HG03139 (cell line): ENCODE measurements around the gene DISC1.
"Not testable (repeated sequence)": the region's sequence is repeated elsewhere in the genome, so short reads cannot be mapped to it uniquely, and the experiment has no call there.

Experiments used
- ATAC-seq: cut with Tn5 transposase; IDR thresholded peaks from one replicate; pipeline ENCODE4 v1.9.1; 2021; ENCODE audit not compliant: unreplicated experiment

DISC1 gene

DNA sequence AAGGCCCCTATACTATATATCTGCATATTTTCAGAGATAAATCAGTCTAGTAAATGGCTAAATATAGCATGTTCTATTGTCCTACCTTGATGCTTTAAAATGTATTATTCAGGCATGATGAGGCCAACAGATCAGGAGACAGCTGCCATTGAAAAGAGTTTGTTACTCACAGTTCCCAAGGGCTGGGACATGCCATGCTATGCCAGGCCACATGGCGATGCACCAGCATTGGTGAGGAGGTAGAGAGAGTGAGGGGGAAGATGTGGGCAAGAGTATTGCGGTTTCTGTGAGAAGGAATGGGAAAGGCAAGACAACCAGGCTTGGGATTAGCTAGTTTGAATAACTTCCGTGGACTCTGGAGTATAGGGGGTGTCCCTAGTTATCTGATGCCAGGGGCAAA lies 316.5 kb downstream of the DISC1 start:
- no peak for ATAC-seq

DNA sequence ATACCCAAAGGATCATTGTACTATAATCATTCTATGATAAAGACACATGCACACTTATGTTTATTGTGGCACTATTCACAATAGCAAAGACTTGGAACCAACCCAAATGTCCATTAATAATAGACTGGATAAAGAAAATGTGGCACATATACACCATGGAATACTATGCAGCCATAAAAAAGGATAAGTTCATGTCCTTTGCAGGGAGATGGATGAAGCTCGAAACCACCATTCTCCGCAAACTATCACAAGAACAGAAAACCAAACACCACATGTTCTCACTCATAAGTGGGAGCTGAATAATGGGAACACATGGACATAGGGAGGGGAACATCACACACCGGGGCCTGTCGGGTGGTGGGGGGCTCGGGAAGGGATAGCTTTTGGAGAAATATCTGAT lies 321.5 kb downstream of the DISC1 start:
- not testable (repeated sequence) for ATAC-seq

DNA sequence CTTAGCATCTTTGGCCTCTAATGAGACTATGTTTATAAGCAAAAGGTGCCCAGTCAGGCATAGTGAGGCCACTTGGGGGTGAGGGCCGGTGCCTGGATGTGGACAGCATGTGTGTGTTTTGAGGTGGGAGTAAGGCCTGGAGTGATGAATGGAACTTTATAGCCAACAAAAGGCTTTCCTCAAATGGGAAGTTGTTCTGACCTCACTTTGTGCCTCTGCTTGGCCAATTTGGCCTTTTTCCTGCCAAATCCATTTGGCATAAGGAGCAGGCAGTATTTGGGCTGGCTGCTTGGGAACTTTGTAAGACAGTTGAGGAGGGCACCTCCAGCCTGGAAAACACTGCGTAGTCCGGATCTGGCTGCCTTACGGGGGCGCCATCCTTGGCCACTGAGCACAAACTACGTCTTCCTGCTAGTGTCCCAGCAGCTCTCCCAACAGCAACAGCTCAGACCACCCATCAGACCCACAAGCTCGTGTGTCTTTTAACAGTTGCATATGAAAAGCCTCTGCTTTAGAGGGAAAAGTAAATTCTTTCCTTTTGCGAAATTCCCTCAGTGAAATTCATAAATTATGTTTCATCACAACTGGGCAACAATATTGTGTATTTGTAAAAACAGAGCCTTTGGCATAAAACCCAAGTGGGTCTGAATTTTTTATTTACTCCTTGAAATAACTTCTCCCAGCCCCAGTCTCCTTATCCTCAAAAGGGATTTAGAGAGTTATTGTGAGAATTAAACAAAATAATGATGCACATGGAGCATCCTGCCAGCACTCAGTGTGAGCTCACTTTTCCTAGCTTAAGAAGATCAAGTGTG lies 322.9 kb downstream of the DISC1 start:
- no peak for ATAC-seq

DNA sequence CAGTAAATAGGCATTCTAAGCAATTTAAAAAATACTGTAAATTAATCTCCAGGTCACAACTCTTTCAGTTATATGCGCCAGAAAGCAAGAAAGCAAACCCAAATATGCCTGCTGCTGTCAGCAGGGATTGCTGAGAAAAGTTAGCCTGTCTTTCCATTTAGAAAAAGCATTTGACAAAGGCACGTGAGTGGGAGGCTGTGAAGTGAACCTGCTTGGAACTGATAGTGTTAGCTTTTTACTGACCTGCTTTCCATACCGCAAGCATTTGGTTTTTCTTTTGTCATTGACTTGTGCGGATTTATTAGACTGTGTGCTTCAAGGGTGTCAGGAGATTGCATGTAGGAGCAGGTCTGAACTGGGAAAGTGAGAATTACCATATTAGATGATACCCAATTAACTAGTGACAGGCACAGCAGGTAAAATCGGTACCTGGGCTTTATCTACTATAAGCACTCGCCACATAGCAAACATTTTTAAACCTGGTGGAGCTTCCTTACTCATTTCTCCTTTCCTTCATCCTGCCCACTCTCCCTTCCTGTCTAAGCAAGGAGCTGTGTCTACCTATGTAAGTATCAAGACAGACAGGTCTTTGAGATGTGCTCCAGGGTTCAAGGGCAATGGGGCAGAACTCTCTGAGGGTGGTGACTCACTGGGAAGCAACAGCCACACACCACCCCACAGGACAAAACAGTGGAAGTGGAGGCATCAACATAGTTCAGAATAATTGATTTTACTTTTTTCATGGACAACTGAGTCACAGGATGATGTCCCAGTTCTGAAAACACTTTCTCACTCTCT lies 323.9 kb downstream of the DISC1 start:
- ATAC-seq = no peak

DNA sequence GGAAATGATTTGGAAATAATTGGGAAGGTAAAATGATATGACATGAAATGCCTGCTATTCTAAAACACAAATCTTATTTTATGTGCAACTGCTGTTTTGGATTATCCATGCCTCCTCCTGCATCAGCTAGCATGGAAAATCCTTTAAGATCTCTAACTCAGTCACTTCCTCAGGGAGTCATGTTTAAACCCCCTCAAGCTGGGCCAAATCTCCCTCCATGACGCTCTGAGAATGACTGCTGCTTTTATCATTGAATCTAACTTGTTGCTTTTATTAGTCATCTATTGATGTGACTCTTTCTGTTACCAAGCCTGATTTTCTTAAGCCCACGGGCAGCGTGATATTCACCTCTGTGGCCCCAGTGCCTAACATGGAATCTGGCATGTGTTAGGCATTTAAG lies 324.8 kb downstream of the DISC1 start:
- no peak for ATAC-seq

DNA sequence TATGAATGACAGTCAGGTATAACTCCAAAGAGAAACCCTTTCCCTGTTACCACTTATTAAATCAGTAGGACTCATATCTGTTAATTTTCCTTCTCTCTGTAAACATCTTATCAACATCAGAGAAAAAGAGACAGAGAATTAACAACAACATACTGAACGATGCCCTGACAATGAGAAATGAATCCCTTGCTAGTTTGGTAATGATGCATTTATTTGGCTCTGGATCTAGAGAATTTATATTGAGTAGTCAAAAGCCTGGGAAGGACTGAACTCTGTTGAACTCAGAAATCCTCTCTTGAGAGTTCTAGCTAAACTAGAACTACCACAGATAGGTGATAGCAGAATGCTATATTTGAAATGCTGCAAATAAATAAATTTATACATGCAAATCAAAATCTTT lies 325.6 kb downstream of the DISC1 start:
- ATAC-seq = no peak

DNA sequence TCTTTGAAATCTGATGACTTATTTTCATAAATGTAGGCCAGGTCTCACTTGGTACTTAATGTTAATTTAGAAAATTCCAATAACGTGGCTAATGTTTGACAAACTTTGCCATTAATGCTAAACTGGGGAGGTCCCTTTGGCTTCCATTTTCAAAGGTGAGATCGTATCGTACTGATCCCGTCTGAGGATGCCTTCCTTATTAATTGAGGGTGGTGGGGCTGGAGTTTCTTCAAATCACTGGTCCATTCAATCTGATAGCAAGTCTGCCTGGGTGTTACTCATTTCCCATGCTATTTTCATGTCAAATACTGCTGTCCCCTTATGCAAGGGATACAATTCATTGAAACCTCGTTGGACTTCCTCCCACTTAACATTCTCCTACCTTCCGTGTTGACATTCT lies 327.1 kb downstream of the DISC1 start:
- ATAC-seq = no peak

DNA sequence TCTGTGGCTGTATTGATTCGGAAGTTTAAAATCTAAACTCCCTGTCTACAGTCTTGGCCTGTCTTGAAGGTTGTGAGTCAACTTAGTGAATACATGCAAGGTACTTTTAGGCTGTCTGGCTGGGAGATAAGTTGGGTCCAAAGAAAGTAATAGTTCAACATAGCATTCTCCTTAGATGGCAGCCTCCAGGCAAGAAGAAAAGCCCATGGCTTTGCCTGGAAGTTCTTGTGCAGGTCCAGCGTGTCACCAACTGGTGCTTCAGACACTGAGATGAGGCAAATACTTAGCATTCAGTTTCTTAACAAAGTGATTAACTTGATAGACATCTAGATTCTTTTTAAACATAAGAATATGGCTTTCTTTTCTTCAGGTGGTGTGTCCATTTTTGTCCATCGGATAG lies 328.2 kb downstream of the DISC1 start:
- no peak for ATAC-seq

DNA sequence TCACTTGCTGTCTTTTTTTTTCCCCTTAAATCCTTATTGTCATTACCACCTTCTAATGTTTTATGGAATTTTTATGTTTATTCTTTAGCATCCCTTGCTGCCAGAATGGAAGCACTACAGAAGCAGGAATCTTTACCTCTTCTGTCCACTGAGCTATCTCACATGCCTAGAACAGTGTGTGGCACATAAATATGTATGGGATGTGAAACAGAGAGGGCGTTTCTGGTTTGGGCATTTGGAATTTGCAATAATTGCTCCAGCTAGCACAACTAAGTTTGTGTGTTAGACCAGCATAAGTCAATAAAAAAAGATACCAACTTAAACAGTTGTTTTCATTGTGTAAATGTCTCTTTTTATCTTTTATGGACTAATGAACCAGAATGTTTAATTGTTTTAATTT lies 330.8 kb downstream of the DISC1 start:
- no peak for ATAC-seq

DNA sequence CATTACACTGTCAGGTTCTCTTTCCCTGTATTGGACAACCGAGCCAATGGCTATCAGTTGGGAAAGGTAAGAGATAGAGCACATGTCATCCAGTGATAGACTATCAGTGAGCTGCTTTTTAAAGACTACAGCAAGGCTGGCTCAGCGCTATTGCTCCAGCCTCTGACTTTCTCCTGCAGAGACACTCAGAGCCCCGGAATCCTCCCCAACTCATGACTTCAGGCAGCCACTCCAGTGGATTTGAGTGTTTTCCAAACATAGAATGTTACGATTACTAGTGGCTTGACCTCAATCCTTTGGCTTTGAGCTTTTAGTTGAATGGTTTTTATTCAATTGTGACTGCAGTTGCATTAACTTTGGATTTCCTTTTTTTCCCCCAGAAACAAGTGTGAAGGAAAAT lies 331.9 kb downstream of the DISC1 start:
- no peak for ATAC-seq

DNA sequence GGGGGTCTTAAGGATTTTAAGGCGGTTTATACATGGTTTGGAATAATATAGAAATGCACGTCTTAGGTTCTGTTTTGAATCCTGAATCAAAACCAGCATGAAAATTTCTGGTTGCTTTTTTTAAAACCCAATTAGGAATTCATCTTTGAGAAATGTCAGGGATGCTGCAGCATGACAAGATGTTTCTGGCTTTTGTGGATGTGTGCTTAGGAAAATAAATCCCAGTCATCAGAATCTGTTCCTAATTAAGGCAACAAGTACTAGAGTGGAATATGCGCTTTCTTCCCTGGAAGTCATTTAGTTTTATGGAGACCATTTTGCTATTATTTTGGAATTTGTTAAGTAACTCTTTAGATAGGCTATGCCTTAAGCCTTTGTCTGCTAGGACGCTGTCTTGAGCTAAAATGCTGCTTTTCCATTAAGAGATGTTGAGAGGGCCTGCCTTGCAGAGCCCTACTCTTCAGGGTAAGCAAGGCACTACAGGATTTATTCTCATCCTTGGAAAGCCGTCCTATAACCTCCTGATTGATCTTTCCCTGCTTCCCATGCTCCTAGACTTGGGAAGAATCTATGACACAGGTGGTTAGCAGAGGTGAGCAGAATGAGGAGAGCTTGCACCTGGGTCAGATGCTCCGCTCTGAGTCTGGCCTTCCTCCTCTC lies 332.8 kb downstream of the DISC1 start:
- no peak for ATAC-seq

DNA sequence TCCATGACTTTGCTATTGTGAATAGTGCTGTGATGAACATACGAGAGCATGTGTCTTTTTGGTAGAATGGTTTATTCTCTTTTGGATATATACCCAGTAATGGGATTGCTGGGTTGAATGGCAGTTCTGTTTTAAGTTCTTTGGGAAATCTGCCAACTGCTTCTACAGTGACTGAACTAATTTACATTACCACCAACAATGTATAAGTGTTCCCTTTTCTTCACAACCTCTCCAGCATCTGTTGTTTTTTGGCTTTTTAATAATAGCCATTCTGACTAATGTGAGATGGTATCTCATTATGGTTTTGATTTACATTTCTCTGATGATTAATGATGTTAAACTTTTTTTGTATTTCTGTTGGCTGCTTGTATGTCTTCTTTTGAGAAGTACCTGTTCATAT lies 335.2 kb downstream of the DISC1 start:
- not testable (repeated sequence) for ATAC-seq

DNA sequence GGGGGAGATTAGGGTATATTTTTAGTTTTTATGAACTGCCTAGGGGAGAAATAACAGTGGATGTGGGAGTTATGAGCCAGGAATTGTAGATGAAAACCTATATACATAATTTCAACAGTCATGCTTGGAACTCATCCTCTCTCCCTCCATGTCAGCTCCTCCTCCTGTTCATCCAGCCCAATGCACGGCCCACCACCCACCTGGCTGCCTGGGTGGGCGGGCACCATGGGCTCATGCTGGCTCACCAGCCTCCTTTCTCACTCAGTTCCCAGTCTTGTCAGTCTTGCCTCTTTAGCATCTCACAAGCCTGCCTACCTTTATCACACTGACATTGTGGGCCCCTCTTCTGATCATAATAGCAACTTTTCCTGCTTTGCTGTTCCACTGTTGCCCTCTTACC lies 336.0 kb downstream of the DISC1 start:
- ATAC-seq = no peak

DNA sequence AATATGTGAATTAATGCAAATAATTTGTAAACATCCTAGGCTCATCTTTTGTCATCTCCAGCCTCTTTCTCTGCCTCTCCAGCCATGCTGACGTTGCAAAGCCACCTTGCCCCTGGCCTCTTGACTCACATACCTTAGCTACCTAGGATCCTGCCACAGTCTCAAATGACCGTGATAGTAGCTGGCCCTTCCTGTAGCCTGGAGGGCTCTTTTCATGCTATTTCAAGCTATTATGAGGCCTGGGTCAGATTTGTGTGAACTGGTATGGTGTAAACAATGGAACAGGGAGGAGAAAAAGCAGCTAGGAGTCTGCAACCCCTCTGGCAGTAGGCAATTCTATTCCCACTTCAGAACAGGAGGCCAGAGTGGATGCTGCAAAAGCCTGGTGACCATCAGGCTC lies 337.7 kb downstream of the DISC1 start:
- ATAC-seq = no peak

DNA sequence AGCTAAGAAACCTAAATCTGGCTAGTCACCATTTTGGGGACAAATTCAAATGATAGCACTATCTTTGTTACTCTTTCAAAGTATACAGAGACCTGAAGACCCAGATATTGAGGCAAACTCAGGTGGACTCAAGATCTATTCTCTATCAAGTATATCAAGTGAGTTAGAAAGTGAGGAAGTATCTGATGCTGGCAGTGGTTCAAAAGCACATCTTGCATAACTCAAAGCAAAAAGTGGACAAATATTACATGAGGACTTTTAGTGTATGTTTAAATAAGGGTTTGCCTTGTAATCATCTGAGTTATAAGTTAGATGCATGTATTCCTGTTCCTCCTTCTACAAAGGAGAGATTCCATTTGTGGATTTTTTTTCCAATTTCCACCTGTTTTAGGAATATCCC lies 338.4 kb downstream of the DISC1 start:
- no peak for ATAC-seq

DNA sequence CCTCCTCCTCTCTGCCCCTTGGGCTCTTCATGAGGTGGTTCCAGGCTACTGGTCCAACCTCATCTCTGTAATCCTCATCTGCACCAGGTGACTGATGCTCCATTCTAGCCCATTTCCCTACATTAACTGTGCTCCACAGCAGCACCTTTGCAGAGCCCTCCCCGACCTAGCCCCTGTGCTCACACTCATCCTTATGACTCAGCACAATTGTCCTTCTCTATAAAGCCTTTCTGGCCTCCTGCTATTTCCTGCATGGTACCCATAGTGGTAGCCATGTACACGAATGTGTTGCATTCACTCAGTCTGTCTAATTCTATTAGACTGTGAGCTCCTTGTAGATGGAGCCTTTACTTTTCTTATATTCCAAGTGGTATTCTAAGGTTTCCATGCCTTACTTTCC lies 339.0 kb downstream of the DISC1 start:
- ATAC-seq = no peak

DNA sequence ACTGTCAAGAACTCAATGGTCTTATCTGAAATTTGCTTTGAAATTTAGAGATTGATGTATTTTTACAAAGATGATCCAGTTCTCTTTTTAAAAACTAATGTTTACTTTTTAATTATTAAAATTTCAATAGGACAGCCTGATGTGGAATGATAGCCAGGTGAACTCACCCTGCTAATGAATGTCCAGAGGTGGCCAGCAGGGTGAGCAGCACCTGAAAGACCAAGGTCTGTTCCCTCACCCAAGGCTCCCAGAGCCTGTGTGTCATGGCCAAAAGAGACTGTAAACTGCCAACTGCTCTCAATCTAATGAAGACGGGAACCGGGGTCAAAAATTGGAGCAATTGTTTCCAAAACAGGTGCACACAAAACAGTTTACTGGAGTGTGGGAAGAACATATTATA lies 340.4 kb downstream of the DISC1 start:
- no peak for ATAC-seq

DNA sequence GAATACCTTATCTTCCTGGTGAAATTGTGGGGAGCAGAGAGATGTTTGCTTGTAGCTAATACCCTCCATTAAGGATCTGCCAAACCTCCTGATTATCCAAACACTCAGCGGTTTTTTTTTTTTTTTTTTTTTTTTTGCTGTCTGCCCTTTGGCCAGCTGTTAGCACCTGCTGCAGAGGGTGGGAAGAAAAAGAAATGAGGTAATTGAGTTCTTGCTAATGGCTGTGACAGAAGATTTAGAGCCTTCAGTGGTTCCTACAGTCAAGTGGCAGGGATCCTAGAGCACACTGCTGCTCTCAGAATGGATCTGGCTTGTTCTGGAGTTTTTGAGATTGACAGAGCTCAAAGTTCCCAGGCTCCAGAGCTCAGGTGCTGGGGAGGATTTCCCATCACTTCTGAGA lies 342.5 kb downstream of the DISC1 start:
- ATAC-seq = no peak

DNA sequence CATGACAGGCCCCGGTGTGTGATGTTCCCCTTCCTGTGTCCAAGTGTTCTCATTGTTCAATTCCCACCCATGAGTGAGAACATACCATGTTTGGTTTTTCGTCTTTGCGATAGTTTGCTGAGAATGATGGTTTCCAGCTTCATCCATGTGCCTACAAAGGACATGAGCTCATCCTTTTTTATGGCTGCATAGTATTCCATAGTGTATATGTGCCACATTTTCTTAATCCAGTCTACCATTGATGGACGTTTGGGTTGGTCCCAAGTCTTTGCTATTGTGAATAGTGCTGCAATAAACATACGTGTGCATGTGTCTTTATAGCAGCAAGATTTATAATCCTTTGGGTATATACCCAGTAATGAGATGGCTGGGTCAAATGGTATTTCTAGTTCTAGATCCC lies 343.2 kb downstream of the DISC1 start:
- ATAC-seq = not testable (repeated sequence)

DNA sequence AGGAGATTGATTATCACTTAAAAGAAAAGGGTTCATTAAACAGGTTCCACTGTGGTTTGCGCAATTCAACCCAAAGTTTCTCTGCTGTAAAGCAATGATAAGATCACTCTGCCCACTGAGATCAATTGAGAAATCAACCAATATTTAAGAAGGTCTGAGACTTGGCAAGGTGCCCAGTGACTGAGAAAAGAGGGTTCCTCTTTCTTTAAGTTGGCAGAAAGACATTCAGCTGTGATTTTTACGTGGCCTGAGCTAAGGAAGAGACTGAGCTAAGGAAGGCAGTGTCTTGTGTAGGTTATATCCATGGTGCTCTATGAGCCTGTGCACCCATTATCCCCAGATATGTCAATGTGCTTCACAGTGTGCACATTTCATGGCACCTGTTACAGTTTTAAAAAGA lies 344.1 kb downstream of the DISC1 start:
- no peak for ATAC-seq

DNA sequence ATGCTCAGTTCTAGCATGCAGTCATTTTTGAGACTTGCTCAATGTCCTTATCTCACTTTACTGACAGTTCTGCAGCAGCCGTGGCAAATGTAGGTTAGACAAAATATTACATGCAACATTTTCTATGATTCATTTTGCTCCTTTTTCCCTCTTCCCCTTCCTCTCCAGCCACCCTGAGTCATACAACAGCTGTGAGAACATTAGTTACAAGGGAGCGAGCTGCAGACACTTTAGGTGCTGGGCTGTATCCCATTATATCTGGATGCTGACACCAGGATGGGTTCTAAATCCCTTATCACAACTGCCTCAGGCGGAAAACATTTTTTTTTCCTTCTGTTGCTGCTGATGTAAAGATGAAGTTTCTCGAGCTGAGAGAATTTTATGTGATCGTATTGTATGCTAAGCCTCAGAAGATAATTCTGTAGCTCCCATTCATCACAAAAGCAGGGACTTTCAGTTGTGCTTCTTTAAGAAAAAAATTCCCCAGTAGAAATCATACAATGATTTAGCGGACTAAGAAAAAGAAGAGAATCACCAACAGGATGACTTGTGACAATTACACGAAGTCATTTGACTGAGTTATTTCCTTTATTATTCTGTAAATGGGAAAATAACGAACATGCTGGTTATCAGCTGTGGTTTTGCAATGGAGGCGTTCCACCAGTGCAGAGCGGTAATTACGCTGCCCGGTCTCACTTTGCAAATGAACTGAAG lies 345.0 kb downstream of the DISC1 start:
- ATAC-seq = no peak
